ENCODE data around the gene TMPRSS2. TPM values are rescaled to one million over a fixed set of nuclear protein-coding genes. Genes with fewer than 3 reads are reported as not detected.

TMPRSS2 gene
- total and polyA plus RNA-seq, 9 donors: 0.01 to 3.0 (median 1.2) TPM; not detected in 3

DNA sequence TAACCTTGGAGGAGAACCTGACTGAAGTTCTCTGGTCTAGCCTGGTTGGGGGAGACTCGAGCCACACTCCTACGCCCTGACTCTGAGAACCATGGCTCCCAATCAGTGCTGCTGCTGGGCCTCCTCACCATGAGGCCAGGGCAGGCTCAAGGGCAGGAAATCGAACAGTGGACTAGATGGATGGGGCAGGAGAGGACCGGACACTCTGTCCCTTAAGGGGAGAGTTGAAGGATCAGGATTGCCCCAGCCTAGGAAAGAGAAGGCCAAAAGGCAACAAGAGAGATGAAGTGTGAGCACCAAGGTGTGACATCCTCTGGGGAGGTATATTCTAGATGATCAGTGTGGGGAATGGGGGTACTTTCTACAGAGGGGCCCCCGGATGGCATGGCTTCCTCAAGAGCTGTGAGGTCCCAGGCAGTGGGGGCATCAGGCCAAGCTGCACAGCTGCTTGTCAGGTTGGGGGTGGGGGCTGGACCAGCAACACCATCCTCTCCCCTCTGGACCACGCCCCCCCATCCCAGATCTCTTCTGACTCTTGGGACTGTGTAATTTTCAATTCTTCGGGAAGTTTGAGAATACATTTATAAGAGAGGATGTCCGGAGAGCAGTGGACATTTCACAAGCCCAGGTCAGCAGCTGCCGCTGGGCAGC, 47.9 kb downstream of the TMPRSS2 start:
- Histone ChIP-seq H3K27ac (no peak overlapping the region), H3K4me3 (no peak overlapping the region), H3K36me3 (no peaks in the 10 kb centered on the region), H3K27me3 (no peaks in the 10 kb centered on the region), H3K9me3 (no peaks in the 10 kb centered on the region), H3K4me1 (ENCODE audit: insufficient read depth) (no peaks in the 10 kb centered on the region)
- 80 to 83% (median 81%) methylated on average over 9 of the region's 9 CpGs for WGBS, 3 donors
- intact Hi-C loops (cut with DNase I): loop anchor here in 3 of 4 donors (5.0 to 10.0 kb wide), 2 partner anchors 175 to 178 kb away; no protein-coding TSS in a partner anchor
- TF ChIP-seq, protein P1, sequence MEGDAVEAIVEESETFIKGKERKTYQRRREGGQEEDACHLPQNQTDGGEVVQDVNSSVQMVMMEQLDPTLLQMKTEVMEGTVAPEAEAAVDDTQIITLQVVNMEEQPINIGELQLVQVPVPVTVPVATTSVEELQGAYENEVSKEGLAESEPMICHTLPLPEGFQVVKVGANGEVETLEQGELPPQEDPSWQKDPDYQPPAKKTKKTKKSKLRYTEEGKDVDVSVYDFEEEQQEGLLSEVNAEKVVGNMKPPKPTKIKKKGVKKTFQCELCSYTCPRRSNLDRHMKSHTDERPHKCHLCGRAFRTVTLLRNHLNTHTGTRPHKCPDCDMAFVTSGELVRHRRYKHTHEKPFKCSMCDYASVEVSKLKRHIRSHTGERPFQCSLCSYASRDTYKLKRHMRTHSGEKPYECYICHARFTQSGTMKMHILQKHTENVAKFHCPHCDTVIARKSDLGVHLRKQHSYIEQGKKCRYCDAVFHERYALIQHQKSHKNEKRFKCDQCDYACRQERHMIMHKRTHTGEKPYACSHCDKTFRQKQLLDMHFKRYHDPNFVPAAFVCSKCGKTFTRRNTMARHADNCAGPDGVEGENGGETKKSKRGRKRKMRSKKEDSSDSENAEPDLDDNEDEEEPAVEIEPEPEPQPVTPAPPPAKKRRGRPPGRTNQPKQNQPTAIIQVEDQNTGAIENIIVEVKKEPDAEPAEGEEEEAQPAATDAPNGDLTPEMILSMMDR (IDR thresholded peaks at IDR 0.05): no peak
- TF ChIP-seq POLR2A (IDR thresholded peaks at IDR 0.05): no peak
- TF ChIP-seq EP300 (IDR thresholded peaks at IDR 0.05): no peak
- no peak for DNase-seq

DNA sequence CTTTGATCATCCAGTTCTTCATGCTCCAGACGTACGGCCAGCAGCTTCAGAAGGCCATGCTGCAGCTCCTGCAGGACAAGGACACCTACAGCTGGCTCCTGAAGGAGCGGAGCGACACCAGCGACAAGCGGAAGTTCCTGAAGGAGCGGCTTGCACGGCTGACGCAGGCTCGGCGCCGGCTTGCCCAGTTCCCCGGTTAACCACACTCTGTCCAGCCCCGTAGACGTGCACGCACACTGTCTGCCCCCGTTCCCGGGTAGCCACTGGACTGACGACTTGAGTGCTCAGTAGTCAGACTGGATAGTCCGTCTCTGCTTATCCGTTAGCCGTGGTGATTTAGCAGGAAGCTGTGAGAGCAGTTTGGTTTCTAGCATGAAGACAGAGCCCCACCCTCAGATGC, 49.4 kb downstream of the TMPRSS2 start:
- intact Hi-C loops (cut with DNase I): no loop called here
- WGBS, 3 donors: 89 to 92% (median 89%) methylated on average over 22 of the region's 22 CpGs
- Histone ChIP-seq H3K27ac (no peak overlapping the region), H3K9me3 (no peaks in the 10 kb centered on the region), H3K36me3 (no peaks in the 10 kb centered on the region), H3K4me3 (no peak overlapping the region), H3K27me3 (no peaks in the 10 kb centered on the region), H3K4me1 (ENCODE audit: insufficient read depth) (no peaks in the 10 kb centered on the region)
- TF ChIP-seq, protein P1 (IDR thresholded peaks at IDR 0.05): no peak
- TF ChIP-seq POLR2A (IDR thresholded peaks at IDR 0.05) (no peak), EP300 (IDR thresholded peaks at IDR 0.05) (no peak)
- no peak for DNase-seq

DNA sequence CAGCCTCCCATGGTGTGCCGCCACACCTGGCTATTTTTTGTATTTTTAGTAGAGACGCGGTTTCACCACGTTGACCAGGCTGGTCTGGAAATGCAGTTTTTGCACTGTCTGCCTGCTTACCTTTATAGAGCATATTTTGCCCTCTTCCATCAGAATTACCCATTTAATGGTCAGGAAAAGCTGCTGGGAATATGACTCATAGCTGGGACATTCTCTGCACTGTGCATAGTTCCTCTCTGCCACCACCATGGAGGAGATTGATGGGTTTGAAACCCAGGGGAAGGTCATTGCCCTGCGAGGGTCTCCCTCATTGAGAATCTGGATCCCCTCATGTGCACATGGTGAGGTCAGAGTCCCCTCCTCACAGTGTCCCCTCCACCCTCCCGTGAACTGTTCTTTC, 49.8 kb downstream of the TMPRSS2 start:
- WGBS, 3 donors: 84 to 93% (median 90%) methylated on average over 6 of the region's 6 CpGs
- DNase-seq: no peak
- H3K4me1 ChIP-seq (ENCODE audit: insufficient read depth): no peaks in the 10 kb centered on the region
- no peak overlapping the region for H3K4me3 ChIP-seq
- no peaks in the 10 kb centered on the region for H3K36me3 ChIP-seq
- H3K27me3 ChIP-seq: no peaks in the 10 kb centered on the region
- H3K27ac ChIP-seq: no peak overlapping the region
- intact Hi-C loops (cut with DNase I): no loop called here
- TF ChIP-seq EP300 (IDR thresholded peaks at IDR 0.05) (no peak), POLR2A (IDR thresholded peaks at IDR 0.05) (no peak)
- TF ChIP-seq, protein P1 (IDR thresholded peaks at IDR 0.05): no peak
- no peaks in the 10 kb centered on the region for H3K9me3 ChIP-seq

DNA sequence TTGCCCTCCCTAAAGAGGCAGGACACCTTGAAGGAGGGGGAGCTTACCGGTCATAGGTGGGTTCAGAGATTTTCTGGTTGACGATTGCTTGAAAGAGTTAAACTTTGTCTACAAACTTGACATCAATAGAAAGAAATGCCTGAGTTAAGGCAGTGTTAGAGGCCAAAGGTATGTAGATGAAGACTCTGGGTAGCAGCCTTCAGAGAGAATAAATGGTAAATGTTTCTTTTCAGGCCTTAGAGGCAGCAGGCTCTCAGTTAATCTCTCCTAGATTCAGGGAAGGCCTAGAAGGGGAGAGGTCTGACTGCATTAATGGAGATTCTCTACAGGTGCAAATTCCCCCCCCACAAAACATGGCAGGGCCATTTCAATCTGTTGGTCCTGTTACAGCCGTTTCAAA, 54.2 kb downstream of the TMPRSS2 start:
- Histone ChIP-seq H3K27me3 (no peaks in the 10 kb centered on the region), H3K4me1 (ENCODE audit: insufficient read depth) (no peaks in the 10 kb centered on the region), H3K36me3 (no peaks in the 10 kb centered on the region), H3K9me3 (no peaks in the 10 kb centered on the region), H3K4me3 (no peak overlapping the region), H3K27ac (no peak overlapping the region)
- intact Hi-C loops (cut with DNase I): no loop called here
- TF ChIP-seq, protein P1 (IDR thresholded peaks at IDR 0.05): no peak
- TF ChIP-seq EP300 (IDR thresholded peaks at IDR 0.05) (no peak), POLR2A (IDR thresholded peaks at IDR 0.05) (no peak)
- 54 to 88% (median 55%) methylated on average over 3 of the region's 3 CpGs for WGBS, 3 donors
- DNase-seq: no peak
